ENCODE results near the gene TTC39B.

The TTC39B gene

DNA sequence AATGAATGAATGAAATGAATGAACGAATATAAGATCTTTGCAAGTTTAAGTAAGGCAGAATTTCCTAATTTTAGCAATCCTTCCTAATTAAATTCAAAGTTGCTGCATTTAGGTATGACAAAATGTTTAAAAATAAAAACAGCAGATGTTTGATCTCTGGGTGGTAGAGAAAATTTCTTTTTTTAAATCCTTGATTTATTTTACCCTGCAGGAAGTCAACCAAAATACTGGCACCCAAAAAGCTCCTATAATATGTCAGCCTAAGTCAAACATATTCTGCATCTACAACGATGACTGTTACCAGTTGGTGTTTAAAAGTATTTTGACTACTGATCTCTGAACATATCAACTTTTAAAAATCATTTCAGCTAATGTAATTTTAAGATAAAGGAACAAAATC, 58.4 kb downstream of the TTC39B start:
- Histone ChIP-seq H3K9ac (ENCODE audit: low read length) (no peak overlapping the region), H3K9me3 (ENCODE audit: low read length) (no peaks in the 10 kb centered on the region), H3K9me2 (ENCODE audit: low read depth, low read length) (no peaks in the 10 kb centered on the region), H3K4me3 (ENCODE audit: low read depth, low read length, poor library complexity, severe bottlenecking) (no peak overlapping the region), H3F3A (ENCODE audit: insufficient read depth, low read length) (no peaks in the 10 kb centered on the region), H3K79me2 (ENCODE audit: insufficient read depth, low read length) (no peaks in the 10 kb centered on the region), H3K27me3 (ENCODE audit: insufficient read depth, low read length) (no peaks in the 10 kb centered on the region), H3K27ac (ENCODE audit: low read depth, low read length, poor library complexity, severe bottlenecking) (no peak overlapping the region), H4K20me1 (ENCODE audit: insufficient read depth, low read length) (no peaks in the 10 kb centered on the region), H3K4me2 (ENCODE audit: low read length) (no peak overlapping the region), H2AFZ (ENCODE audit: low read length) (no peak overlapping the region), H3K36me3 (ENCODE audit: insufficient read depth, low read length) (no peaks in the 10 kb centered on the region), H3K4me1 (ENCODE audit: insufficient read depth, low read length, severe bottlenecking) (no peaks in the 10 kb centered on the region)
- TF ChIP-seq EZH2 (IDR thresholded peaks at IDR 0.05; ENCODE audit: borderline replicate concordance, low read length) (no peak), CTCF (IDR thresholded peaks at IDR 0.05; ENCODE audit: low read length) (no peak)

- no peaks in the 10 kb centered on the region for H3K9me3 ChIP-seq (ENCODE audit: low read length)
- H4K20me1 ChIP-seq (ENCODE audit: insufficient read depth, low read length) = no peaks in the 10 kb centered on the region
- no peaks in the 10 kb centered on the region for H3K36me3 ChIP-seq (ENCODE audit: insufficient read depth, low read length)
- H3F3A ChIP-seq (ENCODE audit: insufficient read depth, low read length) = no peaks in the 10 kb centered on the region
- TF ChIP-seq EZH2 (IDR thresholded peaks at IDR 0.05; ENCODE audit: borderline replicate concordance, low read length) (no peak), CTCF (IDR thresholded peaks at IDR 0.05; ENCODE audit: low read length) (no peak)
- no peak overlapping the region for H3K4me3 ChIP-seq (ENCODE audit: low read depth, low read length, poor library complexity, severe bottlenecking)
- no peak overlapping the region for H3K27ac ChIP-seq (ENCODE audit: low read depth, low read length, poor library complexity, severe bottlenecking)
- no peaks in the 10 kb centered on the region for H3K4me1 ChIP-seq (ENCODE audit: insufficient read depth, low read length, severe bottlenecking)
- no peak overlapping the region for H2AFZ ChIP-seq (ENCODE audit: low read length)
- no peaks in the 10 kb centered on the region for H3K79me2 ChIP-seq (ENCODE audit: insufficient read depth, low read length)
- no peaks in the 10 kb centered on the region for H3K27me3 ChIP-seq (ENCODE audit: insufficient read depth, low read length)
- H3K4me2 ChIP-seq (ENCODE audit: low read length) = no peak overlapping the region
- no peaks in the 10 kb centered on the region for H3K9me2 ChIP-seq (ENCODE audit: low read depth, low read length)
- H3K9ac ChIP-seq (ENCODE audit: low read length) = no peak overlapping the region
Observed at GRCh38 chr9:15248081-15248480, 58.9 kb downstream of the TTC39B start.

- no peak overlapping the region for H3K4me2 ChIP-seq (ENCODE audit: low read length)
- no peaks in the 10 kb centered on the region for H3K4me1 ChIP-seq (ENCODE audit: insufficient read depth, low read length, severe bottlenecking)
- TF ChIP-seq CTCF (IDR thresholded peaks at IDR 0.05; ENCODE audit: low read length) (no peak), EZH2 (IDR thresholded peaks at IDR 0.05; ENCODE audit: borderline replicate concordance, low read length) (no peak)
- no peak overlapping the region for H3K4me3 ChIP-seq (ENCODE audit: low read depth, low read length, poor library complexity, severe bottlenecking)
- H3F3A ChIP-seq (ENCODE audit: insufficient read depth, low read length) = no peaks in the 10 kb centered on the region
- no peaks in the 10 kb centered on the region for H3K9me3 ChIP-seq (ENCODE audit: low read length)
- H3K79me2 ChIP-seq (ENCODE audit: insufficient read depth, low read length) = no peaks in the 10 kb centered on the region
- no peaks in the 10 kb centered on the region for H3K36me3 ChIP-seq (ENCODE audit: insufficient read depth, low read length)
- H3K27me3 ChIP-seq (ENCODE audit: insufficient read depth, low read length) = no peaks in the 10 kb centered on the region
- H3K27ac ChIP-seq (ENCODE audit: low read depth, low read length, poor library complexity, severe bottlenecking) = no peak overlapping the region
- no peaks in the 10 kb centered on the region for H3K9me2 ChIP-seq (ENCODE audit: low read depth, low read length)
- no peak overlapping the region for H3K9ac ChIP-seq (ENCODE audit: low read length)
- H2AFZ ChIP-seq (ENCODE audit: low read length) = no peak overlapping the region
- H4K20me1 ChIP-seq (ENCODE audit: insufficient read depth, low read length) = no peaks in the 10 kb centered on the region
Observed at GRCh38 chr9:15246708-15247107, 60.3 kb downstream of the TTC39B start.

All from OCI-LY1 (cell line).